GM20000 (cell line): ENCODE measurements around the gene TRIM6.
"Not testable (repeated sequence)": the region's sequence is repeated elsewhere in the genome, so short reads cannot be mapped to it uniquely, and the experiment has no call there.

ENCODE experiments used
- DNase-seq: peaks from one replicate; pipeline ENCODE4 v3.0.0; 2012; ENCODE audit warnings: low spot score
- TF ChIP-seq, protein P1 (sequence below): IDR thresholded peaks from 2 replicates; pipeline ENCODE4 v1.5.1; 2012; ENCODE audit warnings: mild to moderate bottlenecking, control low read depth; ENCODE audit errors: extremely low read depth, missing control alignments

TRIM6 gene

DNA sequence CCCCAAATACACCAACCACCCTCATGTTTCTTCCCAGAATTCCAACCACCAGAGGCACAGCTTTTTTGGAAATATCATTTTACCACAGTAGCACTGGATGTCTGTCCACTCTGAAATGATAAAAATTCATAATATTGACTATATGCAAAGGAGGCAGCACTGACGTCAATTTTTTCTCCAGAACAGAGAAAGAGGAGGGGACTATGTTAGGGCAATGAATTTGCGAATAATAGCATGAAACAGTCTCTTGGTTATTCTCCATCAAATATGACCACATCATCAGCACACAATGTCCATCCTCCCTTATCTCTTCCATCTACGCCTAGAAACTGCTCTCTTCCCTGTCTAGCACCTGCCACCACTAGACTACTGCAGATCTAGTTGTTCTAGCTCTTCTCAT lies 49.7 kb downstream of the TRIM6 start:
- no peak for DNase-seq
- TF ChIP-seq, protein P1, sequence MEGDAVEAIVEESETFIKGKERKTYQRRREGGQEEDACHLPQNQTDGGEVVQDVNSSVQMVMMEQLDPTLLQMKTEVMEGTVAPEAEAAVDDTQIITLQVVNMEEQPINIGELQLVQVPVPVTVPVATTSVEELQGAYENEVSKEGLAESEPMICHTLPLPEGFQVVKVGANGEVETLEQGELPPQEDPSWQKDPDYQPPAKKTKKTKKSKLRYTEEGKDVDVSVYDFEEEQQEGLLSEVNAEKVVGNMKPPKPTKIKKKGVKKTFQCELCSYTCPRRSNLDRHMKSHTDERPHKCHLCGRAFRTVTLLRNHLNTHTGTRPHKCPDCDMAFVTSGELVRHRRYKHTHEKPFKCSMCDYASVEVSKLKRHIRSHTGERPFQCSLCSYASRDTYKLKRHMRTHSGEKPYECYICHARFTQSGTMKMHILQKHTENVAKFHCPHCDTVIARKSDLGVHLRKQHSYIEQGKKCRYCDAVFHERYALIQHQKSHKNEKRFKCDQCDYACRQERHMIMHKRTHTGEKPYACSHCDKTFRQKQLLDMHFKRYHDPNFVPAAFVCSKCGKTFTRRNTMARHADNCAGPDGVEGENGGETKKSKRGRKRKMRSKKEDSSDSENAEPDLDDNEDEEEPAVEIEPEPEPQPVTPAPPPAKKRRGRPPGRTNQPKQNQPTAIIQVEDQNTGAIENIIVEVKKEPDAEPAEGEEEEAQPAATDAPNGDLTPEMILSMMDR = no peak

DNA sequence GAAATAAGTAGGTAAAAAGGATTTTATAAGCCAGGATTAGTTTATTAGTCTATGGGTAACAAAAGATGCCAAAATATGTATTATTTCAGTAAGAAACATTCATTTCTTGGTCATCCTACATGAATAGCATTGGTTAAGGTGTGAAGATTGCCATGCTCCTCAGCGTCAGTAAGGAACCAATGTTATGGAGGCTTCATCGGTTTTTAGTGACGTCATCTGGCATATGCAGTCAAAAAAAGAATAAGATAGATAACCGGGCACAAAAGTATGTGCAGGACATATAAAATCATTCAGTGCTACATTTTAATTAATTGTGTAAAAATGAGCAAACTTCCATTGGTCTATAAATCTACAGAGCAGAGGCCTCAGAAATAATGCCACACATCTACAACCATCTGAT lies 59.0 kb downstream of the TRIM6 start:
- TF ChIP-seq, protein P1 = no peak
- no peak for DNase-seq

DNA sequence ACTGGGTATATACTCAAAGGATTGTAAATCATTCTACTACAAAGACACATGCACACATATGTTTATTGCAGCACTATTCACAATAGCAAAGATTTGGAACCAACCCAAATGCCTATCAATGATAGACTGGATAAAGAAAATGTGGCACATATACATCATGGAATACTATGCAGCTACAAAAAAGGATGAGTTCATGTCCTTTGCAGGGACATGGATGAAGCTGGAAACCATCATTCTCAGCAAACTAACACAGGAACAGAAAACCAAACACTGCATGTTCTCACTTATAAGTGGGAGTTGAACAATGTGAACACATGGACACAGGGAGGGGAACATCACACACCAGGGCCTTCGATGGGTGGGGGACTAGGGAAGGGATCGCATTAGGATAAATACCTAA lies 60.5 kb downstream of the TRIM6 start:
- DNase-seq = not testable (repeated sequence)

DNA sequence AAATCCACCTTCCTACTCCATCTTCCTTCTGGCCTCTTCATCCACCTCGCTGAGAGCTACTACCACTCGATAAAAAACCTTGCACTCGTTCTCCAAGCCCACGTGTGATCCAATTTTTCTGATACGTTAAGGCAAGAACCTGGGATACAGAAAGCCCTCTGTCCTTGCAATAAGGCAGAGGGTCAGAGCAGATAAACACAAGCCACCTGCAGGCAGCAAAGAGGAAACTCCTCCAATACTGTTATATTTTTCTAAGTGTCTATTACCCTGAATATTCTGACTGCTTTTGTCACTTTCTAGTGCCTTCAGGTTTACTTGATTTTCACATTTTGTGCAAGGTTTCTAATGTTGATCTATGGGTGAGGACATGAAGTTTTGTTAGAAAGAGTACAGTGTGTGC lies 61.9 kb downstream of the TRIM6 start:
- TF ChIP-seq, protein P1 = no peak
- DNase-seq = no peak
